Right ventricle myocardium inferior (tissue), 1 donor: Measurements from ENCODE around the gene FGFBP1. TPM values are rescaled to one million over a fixed set of nuclear protein-coding genes. Genes with fewer than 3 reads are reported as not detected.
"Not testable (repeated sequence)": the region's sequence is repeated elsewhere in the genome, so short reads cannot be mapped to it uniquely, and the experiment has no call there.

ENCODE experiments used
- ATAC-seq: fragments of 200-7000 bp; cut with Tn5 transposase; one replicate; pipeline ENCODE4 v1.9.1; 2020; ENCODE audit warnings: mild to moderate bottlenecking, moderate library complexity
- DNase-seq: peaks from one replicate; pipeline ENCODE4 v3.0.0; 2021; ENCODE audit errors: missing footprints
- intact Hi-C: fragments of 100-400 bp; cut with DNase I; formaldehyde crosslinking; loops from one replicate; pipeline ENCODE4 v1.11.0; 2022
- total RNA-seq: library from RNA; stranded (reverse); fragmentation: NEBNext Ultra II Directional; extraction: Animal tissue kit (Norgen Biotek cat#: 25700); gene quantifications from one replicate; pipeline ENCODE4 v1.2.1, GENCODE V29; 2021
- donor health status: DM: no; HTN: yes; CAD: no; lungs with severe emphysema.

The FGFBP1 gene
- total RNA-seq, 1 donor from 2014 or later = not detected

DNA sequence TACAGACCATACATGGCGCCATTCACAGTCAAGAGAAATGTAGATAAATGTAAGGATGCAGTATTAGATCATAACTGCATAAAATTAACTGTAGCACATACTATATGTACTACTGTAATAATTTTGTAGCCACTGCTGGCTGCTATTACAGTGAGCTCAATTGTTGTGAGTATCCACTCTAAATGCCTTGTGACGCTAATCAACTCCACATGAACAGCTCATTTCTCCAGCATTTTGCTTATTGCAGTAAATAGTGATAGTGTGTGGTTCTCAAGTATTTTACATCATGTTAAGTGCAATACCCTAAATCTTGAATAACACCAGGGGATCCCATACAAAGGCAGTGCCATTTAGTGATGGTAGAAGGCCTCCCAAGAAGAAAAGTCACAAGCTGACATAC, 21.2 kb downstream of the FGFBP1 start:
- intact Hi-C loops = no loop called here
- ATAC-seq (no peak), DNase-seq (no peak)

DNA sequence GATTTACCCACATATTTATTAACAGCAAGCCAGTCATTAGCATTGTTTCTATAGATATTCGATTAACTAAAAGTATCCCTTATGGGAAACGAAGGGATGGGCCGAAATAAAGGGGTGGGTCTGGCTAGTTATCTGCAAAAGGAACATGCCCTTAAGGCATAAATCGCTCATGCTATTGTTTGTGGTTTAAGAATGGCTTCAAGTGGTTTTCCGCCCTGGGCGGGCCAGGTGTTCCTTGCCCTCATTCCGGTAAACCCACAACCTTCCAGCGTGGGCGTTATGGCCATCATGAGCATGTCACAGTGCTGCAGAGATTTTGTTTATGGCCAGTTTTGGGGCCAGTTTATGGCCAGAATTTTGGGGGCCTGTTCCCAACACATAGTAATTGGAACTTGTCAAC, 22.2 kb downstream of the FGFBP1 start:
- ATAC-seq, DNase-seq, intact Hi-C loops: not testable (repeated sequence)

DNA sequence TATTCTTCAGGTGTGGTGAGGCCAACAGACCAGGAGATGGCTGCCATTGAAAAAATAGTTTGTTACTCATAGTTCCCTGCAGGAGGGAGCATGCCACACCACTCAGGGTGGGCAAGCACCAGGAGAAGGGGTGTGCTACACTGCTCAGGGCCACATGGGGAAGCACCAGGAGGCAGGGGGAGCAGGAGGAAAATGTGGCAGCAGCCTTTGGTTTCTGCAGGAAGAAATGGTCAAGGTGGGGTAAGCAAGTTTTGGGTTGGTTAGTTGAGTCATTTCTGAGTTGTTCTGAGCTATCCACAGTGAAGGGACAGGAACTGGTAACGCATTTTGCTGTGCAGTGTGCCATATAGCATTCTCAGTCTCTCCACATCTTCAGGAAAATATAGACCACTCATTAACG, 23.8 kb downstream of the FGFBP1 start:
- no peak for DNase-seq
- intact Hi-C loops = no loop called here
- no peak for ATAC-seq

DNA sequence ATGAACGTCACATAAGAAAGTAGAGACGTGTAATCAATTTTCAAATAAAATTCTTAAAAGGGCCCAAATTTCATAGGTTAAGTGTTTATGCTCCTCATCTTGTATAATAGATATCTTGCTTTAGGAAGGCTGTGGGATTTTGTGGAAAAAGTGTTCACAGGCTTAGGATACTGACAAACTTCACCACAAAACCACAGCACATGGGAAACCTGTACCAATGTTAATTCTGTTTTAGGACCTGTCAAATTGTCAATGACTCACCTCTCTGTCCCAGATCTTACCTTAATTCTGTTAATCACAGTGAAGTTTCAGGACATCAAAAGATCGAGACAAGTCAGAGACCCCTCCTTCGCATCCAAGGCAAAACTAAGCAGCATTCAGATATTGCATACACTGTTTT, 24.2 kb downstream of the FGFBP1 start:
- no peak for ATAC-seq

DNA sequence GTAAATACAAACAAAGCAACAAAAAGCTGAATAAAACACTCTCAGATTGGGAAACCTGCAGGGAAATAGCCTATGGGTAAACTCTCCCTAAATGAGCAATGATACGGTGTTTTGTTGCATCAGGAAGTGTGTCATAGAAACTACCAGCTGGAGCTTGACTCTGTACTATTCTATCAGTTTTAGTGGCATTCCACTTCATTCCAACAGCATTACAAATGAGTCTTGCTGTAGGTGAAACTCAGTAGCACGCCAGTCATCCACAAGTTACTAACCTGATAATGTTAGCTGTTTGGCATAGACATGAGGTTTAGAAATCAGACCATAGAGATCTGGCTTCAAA, 24.9 kb downstream of the FGFBP1 start:
- intact Hi-C loops = no loop called here
- DNase-seq (no peak), ATAC-seq (no peak)

More for the DNA sequence above, 24.2 kb downstream of the FGFBP1 start:
- no peak for DNase-seq
- intact Hi-C loops = no loop called here

DNA sequence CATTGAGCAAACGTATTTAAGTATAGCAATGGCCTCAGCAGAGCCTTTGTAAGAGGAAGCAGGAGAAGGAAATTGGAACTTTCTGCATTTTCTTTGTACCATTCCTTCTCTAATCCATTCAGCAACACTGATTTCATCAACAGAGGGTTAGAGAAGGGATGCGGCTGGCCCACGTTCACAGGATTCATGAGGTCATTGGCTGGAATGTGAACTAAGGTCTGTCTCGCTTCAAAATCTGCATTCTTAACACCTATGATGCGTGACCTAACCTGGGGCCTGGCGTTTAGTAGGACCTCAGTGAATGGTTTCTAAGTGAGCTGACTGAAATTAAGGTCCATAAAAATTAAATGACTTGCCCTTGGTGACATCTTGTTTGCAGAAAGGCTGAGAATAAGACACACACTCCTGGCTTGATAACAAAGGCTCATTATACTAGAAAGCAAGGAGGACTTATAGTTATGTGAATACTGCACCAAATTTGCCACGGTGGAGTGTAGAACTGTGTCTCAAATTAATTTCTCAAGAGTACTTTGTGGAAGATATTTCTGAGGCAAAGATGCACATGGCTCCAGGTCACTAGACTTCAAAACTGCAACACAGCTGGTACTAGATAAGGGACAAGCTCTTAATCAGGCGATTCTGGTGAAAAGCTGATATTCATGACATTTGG, 25.4 kb downstream of the FGFBP1 start:
- intact Hi-C loops = no loop called here
- ATAC-seq = no peak
- DNase-seq = no peak

DNA sequence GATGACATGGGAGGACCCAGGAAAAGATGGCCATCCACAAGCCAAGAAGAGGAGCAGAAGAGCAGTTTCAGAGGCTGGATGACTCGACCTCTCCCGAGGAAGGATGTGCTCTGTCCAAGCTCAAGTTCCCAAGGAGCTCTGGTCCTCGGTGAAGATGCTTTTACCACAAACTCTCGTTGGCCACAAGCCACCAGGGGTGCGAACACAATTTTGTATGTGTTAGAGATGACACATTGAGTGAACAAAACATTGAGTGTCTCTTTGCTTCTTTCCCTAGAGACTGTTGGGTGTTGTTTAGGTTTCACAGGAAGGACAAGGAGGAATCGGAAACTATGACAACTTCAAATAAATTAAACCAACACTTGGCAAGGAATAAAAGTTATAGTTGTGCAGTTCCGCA, 26.3 kb downstream of the FGFBP1 start:
- DNase-seq (no peak), ATAC-seq (no peak)
- intact Hi-C loops = no loop called here

DNA sequence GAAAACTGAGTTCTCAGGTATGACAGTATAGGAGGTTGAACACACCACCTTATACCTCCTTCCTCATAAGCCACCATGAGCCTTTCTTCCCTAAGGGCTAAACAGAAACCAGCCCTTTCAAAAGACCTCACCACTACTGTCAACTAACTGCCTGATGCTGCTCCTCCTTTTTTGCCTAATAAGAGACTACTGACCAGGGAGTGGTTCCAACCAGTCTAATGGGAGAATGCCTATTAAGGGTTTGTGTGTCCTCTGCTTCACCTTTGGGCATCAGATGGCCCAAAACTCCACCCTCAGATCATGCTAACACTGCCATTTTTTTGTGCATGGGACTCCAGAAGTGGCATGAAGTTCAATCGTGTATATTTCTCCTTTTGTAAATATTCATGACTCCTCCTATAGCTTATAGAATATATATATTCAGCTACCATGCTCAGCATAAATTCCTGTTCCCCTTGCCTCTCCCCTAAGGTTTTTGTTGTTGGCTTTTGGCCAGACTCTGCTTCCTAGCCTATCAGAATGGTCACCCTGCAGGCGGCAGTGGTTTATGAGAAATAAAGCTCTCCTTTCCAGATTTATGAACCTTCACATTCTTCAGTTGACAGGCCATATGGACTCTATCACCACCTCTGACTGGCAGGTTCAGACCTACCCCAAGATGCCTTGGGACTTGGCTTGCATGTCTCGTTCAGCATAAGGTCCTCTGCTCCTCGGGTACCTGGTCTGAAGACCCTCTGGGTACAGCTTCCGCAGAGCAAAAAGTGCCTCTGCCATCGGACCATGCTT, 28.2 kb downstream of the FGFBP1 start:
- intact Hi-C loops = no loop called here
- DNase-seq = no peak
- no peak for ATAC-seq

DNA sequence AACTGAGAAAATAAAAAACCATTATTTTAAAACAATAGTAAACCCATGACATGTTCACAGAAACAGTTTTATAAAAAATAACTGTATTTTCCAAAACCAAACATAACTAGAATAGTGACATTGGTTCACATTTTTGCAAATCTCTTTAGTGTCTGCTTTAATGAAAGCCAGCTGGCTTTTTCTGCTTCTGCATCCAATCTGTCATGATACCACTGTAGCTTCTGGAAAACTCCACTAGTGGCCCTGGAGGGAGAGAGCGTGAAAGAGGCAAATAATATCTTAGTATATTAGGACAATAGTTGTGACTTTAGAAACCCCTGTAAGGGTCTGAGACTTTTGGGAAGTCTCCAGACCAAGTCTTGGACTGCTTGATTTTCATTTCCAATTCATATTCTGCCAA, 31.1 kb downstream of the FGFBP1 start:
- peak; percentile 39 for ATAC-seq
- intact Hi-C loops = no loop called here
- no peak for DNase-seq

DNA sequence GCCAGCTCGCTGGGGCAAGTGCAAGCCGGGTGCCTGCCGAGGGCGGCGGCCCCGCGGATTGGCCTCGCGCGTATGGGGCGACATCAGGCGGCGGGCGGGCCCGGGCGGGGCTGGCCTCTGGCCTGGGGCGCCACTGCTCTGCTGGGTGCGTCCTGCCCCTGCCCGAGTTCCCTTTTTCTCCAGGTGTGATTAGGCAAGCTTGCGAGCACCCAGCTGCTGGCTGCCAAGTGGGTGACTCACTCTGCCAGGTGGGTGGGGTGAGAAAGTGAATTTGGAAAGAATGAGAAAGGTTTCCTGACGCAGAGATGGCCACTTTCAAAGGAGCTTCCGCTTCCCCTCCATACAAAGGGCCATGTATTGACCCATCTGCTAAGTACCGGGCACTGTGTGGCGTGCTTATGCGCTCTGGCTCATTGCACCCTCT, 32.5 kb downstream of the FGFBP1 start:
- intact Hi-C loops = no loop called here
- ATAC-seq (no peak), DNase-seq (peak; percentile 76)

DNA sequence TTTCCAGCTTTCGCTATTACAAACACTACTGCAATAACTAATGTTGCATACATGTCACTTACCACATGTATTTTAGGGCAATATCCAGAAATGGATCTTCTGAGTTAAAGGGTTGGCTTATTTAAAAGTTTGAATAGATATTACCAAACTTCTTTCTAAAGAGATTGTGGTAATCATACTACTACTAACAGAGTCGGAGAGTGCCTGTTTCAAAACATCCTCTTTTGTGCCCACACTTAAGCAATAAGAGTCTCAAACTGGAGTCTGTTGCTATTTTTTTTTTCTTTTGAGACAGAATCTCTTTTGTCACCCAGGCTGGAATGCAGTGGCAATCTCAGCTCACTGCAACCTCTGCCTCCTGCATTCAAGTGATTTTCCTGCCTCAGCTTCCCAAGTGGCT, 35.8 kb downstream of the FGFBP1 start:
- DNase-seq (no peak), ATAC-seq (no peak)
- intact Hi-C loops = no loop called here

DNA sequence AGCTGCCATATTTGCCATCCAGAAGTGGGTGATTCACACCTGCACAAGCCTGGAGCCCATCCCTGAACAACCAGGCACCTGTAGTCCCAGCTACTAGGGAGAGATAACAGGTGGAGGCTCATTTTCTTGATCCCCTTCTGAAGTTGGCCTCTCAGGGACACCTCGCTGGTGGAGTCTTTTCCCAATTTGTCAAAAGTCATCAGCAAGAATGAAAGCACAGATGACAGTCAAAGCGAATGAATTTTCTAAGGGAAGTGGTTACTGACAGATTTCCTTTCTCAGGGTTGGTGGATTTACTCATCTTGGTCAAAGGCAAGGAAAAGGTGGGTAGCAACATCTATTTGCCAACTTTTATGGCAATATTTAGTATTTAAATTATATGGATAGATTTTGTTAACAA, 36.5 kb downstream of the FGFBP1 start:
- intact Hi-C loops = no loop called here
- no peak for DNase-seq
- ATAC-seq = no peak

DNA sequence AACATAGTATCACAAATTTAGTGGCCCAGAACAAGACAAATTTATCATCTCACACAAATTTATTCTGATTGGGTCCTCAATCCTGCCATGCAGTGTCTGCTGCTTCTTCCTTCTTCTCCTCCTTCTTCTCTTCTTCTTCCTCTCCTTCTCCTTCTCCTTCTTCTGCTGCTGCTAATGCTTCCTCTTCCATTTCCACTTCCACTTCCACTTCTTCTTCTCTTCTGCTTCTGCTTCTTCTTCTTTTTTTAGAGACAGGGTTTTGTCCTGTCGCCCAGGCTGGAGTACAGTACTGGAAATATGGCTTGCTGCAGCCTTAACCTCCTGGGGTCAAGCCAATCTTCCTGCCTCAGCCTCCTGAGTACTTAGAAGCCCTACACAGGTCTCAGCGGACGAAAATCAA, 37.5 kb downstream of the FGFBP1 start:
- DNase-seq (no peak), ATAC-seq (no peak)
- intact Hi-C loops = no loop called here

DNA sequence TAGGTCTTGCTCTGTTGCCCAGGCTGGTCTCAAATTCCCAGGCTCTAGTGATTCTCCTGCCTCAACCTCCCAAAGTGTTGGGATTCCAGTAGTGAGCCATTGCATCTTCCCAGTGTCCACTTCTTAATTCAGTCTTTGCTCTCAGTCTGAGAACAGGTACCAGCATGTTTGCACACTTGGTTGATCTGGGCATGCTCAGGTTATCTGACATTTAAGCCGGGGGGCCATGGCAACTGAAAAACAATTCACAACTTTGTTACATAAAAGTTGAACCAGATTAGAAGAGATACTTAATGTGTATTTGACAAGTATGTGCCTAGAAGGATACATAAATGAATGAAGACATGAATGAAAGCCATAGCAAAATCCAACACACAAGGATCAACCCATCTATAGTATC, 39.0 kb downstream of the FGFBP1 start:
- DNase-seq (no peak), ATAC-seq (no peak)
- intact Hi-C loops = no loop called here

DNA sequence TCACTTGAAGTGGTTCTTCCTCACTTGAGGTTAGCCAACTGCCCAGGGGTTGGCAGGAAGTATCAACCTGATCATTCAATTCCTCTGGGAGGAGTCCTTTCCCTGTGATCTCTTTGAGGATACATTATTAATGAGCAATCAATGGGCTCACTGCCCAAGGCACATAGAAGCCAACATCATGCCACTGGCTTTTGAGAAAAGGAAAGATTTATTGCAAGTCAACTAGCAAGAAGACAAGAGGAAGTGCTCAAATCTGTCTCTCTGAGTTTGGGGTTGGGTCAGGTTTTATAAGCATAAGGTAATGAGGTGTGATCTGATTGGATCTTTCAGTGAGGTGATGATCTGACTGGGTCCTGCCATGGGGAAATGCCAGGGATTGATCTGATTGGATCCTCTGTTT, 39.6 kb downstream of the FGFBP1 start:
- intact Hi-C loops = no loop called here
- ATAC-seq (no peak), DNase-seq (no peak)

DNA sequence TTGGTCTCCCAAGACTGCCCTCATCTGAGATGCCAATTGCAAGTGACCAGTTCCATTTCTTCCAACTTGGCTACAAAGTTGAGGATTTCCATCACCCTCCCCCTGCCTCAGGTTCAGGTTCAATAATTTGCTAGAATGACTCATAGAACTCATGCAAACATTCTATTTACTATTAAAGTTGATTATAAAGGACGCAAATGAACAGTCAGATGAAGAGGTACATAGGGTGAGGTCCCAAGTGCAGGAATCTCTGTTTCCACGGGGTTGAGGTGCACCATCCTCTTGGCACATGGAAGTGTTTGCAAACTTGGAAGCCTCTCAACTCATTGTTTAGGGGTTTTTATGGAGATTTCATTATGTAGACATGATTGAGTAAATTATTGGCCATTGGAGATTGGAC, 41.0 kb downstream of the FGFBP1 start:
- ATAC-seq (no peak), DNase-seq (no peak)

DNA sequence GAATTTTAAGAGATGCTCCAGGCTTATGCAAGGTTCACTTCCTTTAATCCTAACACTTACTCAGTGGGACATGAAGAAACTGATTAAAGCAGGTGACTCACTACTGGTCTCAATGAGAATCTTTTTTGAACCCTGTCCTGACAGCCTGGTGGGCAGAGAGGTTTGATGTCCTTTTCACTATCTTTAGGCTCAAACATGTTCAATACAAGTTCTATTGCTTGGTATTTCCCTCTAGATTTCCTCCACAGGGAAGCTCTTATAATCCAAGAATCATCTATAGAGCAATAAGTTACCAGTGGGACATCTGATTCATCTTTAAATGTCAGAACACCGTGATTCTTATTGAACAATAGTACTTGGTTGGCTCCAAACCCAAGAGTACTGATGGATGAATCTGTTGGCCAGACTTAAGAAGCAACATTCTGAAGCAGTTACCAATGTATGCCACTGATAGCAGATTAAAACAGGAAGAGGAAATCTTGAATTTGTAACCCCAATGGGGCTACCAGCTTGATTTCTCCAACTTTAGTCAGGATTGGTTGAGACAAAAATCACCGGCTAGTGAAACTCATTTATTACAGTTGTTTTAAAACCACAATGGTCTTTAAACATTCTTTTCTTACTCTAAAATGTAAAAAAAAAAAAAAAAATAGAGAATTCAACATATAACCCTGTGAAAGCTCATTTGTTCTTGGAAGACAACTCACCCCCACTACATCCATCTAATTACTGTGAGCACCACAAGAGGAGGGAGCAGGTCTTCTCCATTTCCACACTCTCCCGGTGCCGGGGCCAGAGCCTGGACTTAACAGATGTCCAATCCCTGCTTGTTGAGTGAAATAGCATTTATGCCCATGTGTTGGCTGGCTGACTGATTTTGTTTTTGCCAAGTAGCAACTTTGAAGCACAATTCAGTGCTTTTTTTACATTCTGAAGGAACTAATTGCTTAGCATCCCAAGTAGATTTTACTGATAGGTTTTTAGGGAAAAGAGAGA, 43.3 kb downstream of the FGFBP1 start:
- no peak for DNase-seq
- intact Hi-C loops = no loop called here
- ATAC-seq = no peak

More for the DNA sequence above, 41.0 kb downstream of the FGFBP1 start:
- intact Hi-C loops = no loop called here

DNA sequence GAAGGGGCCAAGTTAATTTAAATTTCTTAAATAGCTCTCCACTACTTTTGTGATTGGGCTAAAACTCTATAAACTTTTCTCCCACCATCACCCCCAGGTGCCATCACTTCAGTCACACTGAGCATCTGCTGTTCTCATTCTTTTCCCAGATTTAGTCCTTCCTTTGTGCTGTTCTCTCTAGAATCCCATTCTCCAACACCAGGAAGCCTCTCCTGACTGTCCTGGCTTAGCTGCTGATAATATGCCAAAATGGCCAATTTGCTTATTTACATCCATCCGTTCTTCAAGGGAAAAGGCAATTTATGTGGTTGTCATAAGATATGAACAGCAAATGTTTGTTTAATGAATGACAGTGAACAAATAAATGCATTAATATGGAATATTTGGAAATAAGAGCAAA, 44.1 kb downstream of the FGFBP1 start:
- intact Hi-C loops = no loop called here
- no peak for DNase-seq
- no peak for ATAC-seq

DNA sequence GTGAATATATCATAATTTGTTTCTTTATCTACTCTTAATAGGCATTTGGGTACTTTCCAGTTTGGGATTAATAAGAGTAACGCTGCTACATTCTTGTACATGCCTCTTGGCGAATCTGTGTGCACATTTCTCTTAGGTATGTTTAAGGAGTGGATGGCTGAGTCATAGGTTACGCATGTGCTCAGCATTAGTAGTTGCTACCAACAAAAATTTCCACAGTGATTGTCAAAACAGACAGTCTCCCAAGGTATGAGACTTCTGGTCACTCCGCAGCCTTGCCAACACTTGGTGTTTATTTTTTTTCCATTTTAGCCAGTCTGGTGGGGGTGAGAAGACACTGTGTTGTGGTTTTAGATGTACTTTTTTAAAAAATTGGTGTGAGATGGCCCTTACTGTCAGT, 44.6 kb downstream of the FGFBP1 start:
- DNase-seq = no peak
- intact Hi-C loops = no loop called here
- ATAC-seq = no peak

DNA sequence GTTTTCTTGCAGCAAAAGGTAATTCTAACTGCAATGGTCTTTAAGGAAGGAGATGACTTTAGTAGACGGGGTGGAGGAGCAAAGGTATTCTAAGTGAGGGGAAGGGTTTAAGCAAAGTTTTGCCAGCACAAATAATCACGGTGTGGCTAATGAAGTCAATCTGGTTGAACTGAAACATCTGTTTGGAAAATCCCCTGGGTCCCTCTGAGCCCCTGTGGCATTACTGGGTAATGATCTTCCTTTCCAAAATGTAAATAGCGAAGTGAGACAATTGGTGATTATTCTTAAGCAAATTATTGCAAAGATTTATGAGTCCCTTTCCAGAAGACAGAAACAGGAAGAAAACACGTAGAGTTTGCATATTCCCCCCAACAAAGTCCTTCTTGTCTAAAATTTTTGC, 47.2 kb downstream of the FGFBP1 start:
- intact Hi-C loops = no loop called here
- DNase-seq (no peak), ATAC-seq (no peak)
